ENCODE results near the gene YPEL5.

The YPEL5 gene

DNA sequence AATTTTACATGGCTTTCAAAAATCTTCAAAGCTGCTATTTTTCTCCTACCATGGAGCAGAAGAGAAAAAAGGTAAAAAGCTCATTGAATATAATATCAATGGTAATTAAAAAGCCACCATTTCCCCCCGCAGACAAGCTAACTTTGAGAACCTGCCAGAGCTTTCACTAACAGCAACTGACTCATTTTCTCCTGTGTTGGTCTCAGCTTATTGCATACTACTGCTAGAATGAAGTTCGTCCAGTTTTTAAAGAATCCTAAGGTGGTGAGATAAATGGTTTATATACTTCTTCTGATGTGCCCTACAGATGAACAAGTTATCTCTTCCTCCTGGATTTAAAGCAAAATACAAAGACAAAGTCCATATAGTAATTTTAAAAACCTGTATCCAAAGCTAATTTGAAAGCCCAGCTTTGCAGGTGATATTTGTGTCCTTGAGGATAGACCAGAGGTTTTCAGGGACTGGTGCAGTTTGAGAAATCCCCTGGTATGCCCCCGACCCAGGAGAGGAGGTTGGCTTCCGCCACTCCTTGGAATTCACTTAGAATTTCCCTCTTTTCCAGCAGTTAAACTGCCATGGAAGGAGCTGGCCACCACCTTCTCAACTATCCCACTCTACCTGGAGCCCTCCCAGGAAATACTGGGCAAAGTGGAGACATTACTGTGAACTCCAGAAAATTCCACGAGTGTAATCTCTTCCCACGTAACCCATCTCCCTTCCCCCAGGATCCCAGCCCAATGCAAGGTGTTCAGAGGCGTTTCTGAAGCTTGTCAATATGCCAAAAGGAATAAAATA, 17.5 kb downstream of the YPEL5 start:
- DNase-seq (ENCODE audit: low read depth): no peak
- TF ChIP-seq, protein P1, sequence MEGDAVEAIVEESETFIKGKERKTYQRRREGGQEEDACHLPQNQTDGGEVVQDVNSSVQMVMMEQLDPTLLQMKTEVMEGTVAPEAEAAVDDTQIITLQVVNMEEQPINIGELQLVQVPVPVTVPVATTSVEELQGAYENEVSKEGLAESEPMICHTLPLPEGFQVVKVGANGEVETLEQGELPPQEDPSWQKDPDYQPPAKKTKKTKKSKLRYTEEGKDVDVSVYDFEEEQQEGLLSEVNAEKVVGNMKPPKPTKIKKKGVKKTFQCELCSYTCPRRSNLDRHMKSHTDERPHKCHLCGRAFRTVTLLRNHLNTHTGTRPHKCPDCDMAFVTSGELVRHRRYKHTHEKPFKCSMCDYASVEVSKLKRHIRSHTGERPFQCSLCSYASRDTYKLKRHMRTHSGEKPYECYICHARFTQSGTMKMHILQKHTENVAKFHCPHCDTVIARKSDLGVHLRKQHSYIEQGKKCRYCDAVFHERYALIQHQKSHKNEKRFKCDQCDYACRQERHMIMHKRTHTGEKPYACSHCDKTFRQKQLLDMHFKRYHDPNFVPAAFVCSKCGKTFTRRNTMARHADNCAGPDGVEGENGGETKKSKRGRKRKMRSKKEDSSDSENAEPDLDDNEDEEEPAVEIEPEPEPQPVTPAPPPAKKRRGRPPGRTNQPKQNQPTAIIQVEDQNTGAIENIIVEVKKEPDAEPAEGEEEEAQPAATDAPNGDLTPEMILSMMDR (conservative IDR thresholded peaks at IDR 0.05; ENCODE audit: control insufficient read depth, insufficient read depth, low read depth, low read length): no peak
- no peak overlapping the region for H3K4me3 ChIP-seq (ENCODE audit: control insufficient read depth, low read depth, low read length)

DNA sequence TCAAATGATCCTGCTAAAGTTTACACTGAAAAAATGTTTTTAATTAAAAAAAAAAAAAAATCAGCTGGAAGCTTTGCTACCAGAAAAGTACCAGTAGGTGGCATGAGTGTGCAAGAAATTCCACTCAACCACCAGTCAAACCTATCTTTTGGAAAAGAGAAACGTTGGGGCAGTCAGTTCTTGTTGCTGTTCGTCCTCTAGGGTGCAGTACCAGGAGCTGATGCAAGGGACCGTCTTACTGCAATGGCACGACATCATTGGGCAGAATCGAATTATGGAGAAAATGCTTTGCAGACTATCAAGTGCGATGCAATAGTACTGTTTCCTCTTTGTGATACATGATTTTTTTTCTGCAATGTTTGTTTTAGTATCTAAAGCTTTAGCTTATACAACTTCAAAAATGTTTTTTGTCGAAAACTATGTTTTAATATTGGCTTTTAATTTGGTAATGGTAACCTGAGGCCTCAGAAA, 18.3 kb downstream of the YPEL5 start:
- TF ChIP-seq, protein P1 (conservative IDR thresholded peaks at IDR 0.05; ENCODE audit: control insufficient read depth, insufficient read depth, low read depth, low read length): peak; percentile 93
- peak; percentile 93 for DNase-seq (ENCODE audit: low read depth)
- no peak overlapping the region for H3K4me3 ChIP-seq (ENCODE audit: control insufficient read depth, low read depth, low read length)

DNA sequence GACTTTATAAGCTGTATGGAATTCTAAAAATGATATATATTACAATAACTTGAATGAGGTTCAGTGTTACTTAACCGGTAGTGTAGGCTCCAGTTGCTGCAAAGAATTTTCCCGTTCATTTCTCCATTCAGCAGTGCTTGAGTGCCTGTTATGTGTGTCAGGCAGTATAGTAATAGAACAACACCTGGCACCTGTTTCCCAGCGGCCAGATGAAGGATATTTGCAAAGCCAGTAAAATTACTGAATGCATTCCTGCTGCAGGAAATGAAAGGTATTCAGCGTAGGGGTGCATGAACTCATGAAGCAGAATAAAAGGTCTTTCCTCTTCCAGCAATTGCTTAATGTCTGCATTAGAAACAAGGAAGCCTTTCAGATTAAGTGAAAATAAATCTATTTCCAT, 18.8 kb downstream of the YPEL5 start:
- TF ChIP-seq, protein P1 (conservative IDR thresholded peaks at IDR 0.05; ENCODE audit: control insufficient read depth, insufficient read depth, low read depth, low read length): no peak
- DNase-seq (ENCODE audit: low read depth): no peak
- no peak overlapping the region for H3K4me3 ChIP-seq (ENCODE audit: control insufficient read depth, low read depth, low read length)

DNA sequence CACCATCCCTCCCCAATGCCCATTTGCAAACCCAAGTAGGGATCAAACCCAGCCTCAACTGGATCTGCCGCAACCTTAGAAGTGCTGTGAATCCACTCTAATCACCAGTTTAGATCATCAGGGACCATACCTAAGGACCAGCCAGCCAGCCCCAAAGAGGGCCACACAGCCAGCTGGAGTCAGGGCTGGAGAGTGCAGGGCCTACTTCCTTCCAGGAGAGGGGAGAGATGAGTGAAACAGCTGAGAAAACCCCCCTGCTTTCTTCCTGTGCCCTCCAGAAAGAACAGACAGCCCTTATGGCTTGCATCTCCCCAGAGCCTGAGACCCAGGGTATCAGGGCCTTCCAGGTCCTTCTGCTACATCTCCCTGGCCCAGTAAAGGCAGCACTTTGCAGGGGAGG, 25.8 kb downstream of the YPEL5 start:
- DNase-seq (ENCODE audit: low read depth): no peak
- H3K4me3 ChIP-seq (ENCODE audit: control insufficient read depth, low read depth, low read length): no peak overlapping the region
- TF ChIP-seq, protein P1 (conservative IDR thresholded peaks at IDR 0.05; ENCODE audit: control insufficient read depth, insufficient read depth, low read depth, low read length): no peak

DNA sequence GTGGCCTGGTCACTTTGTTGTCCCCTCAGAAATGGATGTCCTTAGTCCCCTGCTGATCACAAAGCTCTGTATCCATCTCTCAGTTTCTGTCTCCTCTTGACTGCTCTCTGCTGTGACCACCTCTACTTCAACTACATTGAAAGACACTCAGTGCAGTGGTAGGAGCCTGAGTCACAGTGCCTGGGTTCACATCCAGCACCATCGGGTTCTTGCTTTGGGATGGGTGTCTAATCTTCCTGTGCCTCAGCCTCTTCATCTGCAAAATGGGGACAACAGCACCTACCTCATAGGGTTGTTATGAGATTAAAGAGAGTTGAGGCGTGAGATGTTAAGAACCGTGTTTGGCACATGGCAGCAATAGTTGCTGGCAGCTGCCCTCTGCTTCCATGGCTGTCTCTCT, 30.6 kb downstream of the YPEL5 start:
- TF ChIP-seq, protein P1 (conservative IDR thresholded peaks at IDR 0.05; ENCODE audit: control insufficient read depth, insufficient read depth, low read depth, low read length): no peak
- no peak overlapping the region for H3K4me3 ChIP-seq (ENCODE audit: control insufficient read depth, low read depth, low read length)
- no peak for DNase-seq (ENCODE audit: low read depth)

DNA sequence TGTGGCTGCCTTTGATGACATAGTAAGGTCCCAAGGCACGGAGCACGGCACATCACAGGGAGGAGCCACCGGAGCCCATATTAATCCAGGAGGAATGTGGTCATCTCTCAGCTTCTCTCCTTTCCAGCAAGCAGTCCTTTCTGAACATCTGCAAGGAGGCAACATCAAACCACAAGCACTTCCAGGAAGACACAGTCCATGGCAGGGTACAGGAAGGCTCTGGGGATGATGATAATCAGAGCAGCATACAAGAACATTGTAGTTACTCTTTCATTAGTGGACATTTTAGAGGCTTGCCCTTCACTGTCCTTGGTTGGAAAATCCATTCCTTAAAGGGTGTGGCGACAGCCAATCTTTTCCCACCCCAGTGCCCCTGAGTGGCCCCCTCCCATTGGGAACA, 31.1 kb downstream of the YPEL5 start:
- TF ChIP-seq, protein P1 (conservative IDR thresholded peaks at IDR 0.05; ENCODE audit: control insufficient read depth, insufficient read depth, low read depth, low read length): no peak
- peak; percentile 51 for DNase-seq (ENCODE audit: low read depth)

More for the DNA sequence above, 31.1 kb downstream of the YPEL5 start:
- no peak overlapping the region for H3K4me3 ChIP-seq (ENCODE audit: control insufficient read depth, low read depth, low read length)

Data from fibroblast of mammary gland (primary cell).